Measurements from ENCODE around the gene LPAR1. TPM values are rescaled to one million over a fixed set of nuclear protein-coding genes. Genes with fewer than 3 reads are reported as not detected.

LPAR1 gene
- total RNA-seq, 1 donor from 2014 or later = 0.56 TPM

- H3K27me3 Mint-ChIP-seq (ENCODE audit: unreplicated experiment) = peaks cover 2% of the 10 kb centered on the region
- no peaks in the 10 kb centered on the region for H3K36me3 Mint-ChIP-seq (ENCODE audit: unreplicated experiment)
- no peak overlapping the region for H3K27ac Mint-ChIP-seq (ENCODE audit: unreplicated experiment)
- no peak for DNase-seq
- no peaks in the 10 kb centered on the region for H3K9me3 Mint-ChIP-seq (ENCODE audit: unreplicated experiment)
- no peaks in the 10 kb centered on the region for H3K4me1 Mint-ChIP-seq (ENCODE audit: low read depth, unreplicated experiment)
- no peak for TF ChIP-seq CTCF (IDR thresholded peaks at IDR 0.05; ENCODE audit: partially characterized antibody, unreplicated experiment)
- H3K4me3 Mint-ChIP-seq (ENCODE audit: unreplicated experiment) = no peak overlapping the region
Observed at GRCh38 chr9:111065414-111065813, 27.1 kb upstream of the LPAR1 start.

- no peaks in the 10 kb centered on the region for H3K4me1 Mint-ChIP-seq (ENCODE audit: low read depth, unreplicated experiment)
- no peak overlapping the region for H3K4me3 Mint-ChIP-seq (ENCODE audit: unreplicated experiment)
- peaks cover 2% of the 10 kb centered on the region for H3K27me3 Mint-ChIP-seq (ENCODE audit: unreplicated experiment)
- DNase-seq = no peak
- no peaks in the 10 kb centered on the region for H3K9me3 Mint-ChIP-seq (ENCODE audit: unreplicated experiment)
- no peak overlapping the region for H3K27ac Mint-ChIP-seq (ENCODE audit: unreplicated experiment)
- no peaks in the 10 kb centered on the region for H3K36me3 Mint-ChIP-seq (ENCODE audit: unreplicated experiment)
- TF ChIP-seq CTCF (IDR thresholded peaks at IDR 0.05; ENCODE audit: partially characterized antibody, unreplicated experiment) = no peak
Observed at GRCh38 chr9:111064160-111064837, 26.0 kb upstream of the LPAR1 start.

GRCh38 chr9:111063332-111063731, 25.1 kb upstream of the LPAR1 start:
- Mint-ChIP-seq H3K27me3 (ENCODE audit: unreplicated experiment) (no peaks in the 10 kb centered on the region), H3K4me1 (ENCODE audit: low read depth, unreplicated experiment) (no peaks in the 10 kb centered on the region), H3K36me3 (ENCODE audit: unreplicated experiment) (no peaks in the 10 kb centered on the region), H3K27ac (ENCODE audit: unreplicated experiment) (no peak overlapping the region), H3K9me3 (ENCODE audit: unreplicated experiment) (no peaks in the 10 kb centered on the region), H3K4me3 (ENCODE audit: unreplicated experiment) (no peak overlapping the region)
- no peak for TF ChIP-seq CTCF (IDR thresholded peaks at IDR 0.05; ENCODE audit: partially characterized antibody, unreplicated experiment)
- no peak for DNase-seq

- H3K36me3 Mint-ChIP-seq (ENCODE audit: unreplicated experiment) = no peaks in the 10 kb centered on the region
- H3K4me3 Mint-ChIP-seq (ENCODE audit: unreplicated experiment) = no peak overlapping the region
- no peak for DNase-seq
- TF ChIP-seq CTCF (IDR thresholded peaks at IDR 0.05; ENCODE audit: partially characterized antibody, unreplicated experiment) = no peak
- H3K9me3 Mint-ChIP-seq (ENCODE audit: unreplicated experiment) = peaks cover 1% of the 10 kb centered on the region
- H3K4me1 Mint-ChIP-seq (ENCODE audit: low read depth, unreplicated experiment) = no peaks in the 10 kb centered on the region
- no peaks in the 10 kb centered on the region for H3K27me3 Mint-ChIP-seq (ENCODE audit: unreplicated experiment)
- H3K27ac Mint-ChIP-seq (ENCODE audit: unreplicated experiment) = no peak overlapping the region
Observed at GRCh38 chr9:111058166-111058565, 19.9 kb upstream of the LPAR1 start.

GRCh38 chr9:111056538-111056937, 18.3 kb upstream of the LPAR1 start:
- no peaks in the 10 kb centered on the region for H3K36me3 Mint-ChIP-seq (ENCODE audit: unreplicated experiment)
- H3K4me1 Mint-ChIP-seq (ENCODE audit: low read depth, unreplicated experiment) = no peaks in the 10 kb centered on the region
- DNase-seq = no peak
- TF ChIP-seq CTCF (IDR thresholded peaks at IDR 0.05; ENCODE audit: partially characterized antibody, unreplicated experiment) = no peak
- H3K4me3 Mint-ChIP-seq (ENCODE audit: unreplicated experiment) = no peak overlapping the region
- H3K27ac Mint-ChIP-seq (ENCODE audit: unreplicated experiment) = no peak overlapping the region
- H3K9me3 Mint-ChIP-seq (ENCODE audit: unreplicated experiment) = peaks cover 1% of the 10 kb centered on the region
- no peaks in the 10 kb centered on the region for H3K27me3 Mint-ChIP-seq (ENCODE audit: unreplicated experiment)
